NCI-H1694 treated with DMSO at 0.1 percent for 48 hours (cell line): ENCODE measurements around the gene FETUB.

Source experiments
- DNase-seq: peaks from one replicate; lab custom pipeline; 2025; lab: John Stamatoyannopoulos, UW

FETUB gene

GRCh38 chr3:186639778-186640472, at the start of gene FETUB:
TSS of gene FETUB (plus strand) at chr3:186640399. CDS start at chr3:186640461, 62 bp downstream.
- no peak for DNase-seq

- no peak for DNase-seq
Observed at GRCh38 chr3:186590580-186591295, 49.5 kb upstream of the FETUB start.

GRCh38 chr3:186592682-186593081, 47.5 kb upstream of the FETUB start:
- no peak for DNase-seq

GRCh38 chr3:186593862-186594261, 46.3 kb upstream of the FETUB start:
- DNase-seq = no peak

- DNase-seq = no peak
Observed at GRCh38 chr3:186594591-186595113, 45.5 kb upstream of the FETUB start.

GRCh38 chr3:186596568-186597287, 43.5 kb upstream of the FETUB start:
- DNase-seq = no peak

- DNase-seq = no peak
Observed at GRCh38 chr3:186598108-186598784, 42.0 kb upstream of the FETUB start.

GRCh38 chr3:186598794-186599141, 41.4 kb upstream of the FETUB start:
- no peak for DNase-seq

GRCh38 chr3:186599142-186599784, 40.9 kb upstream of the FETUB start:
- no peak for DNase-seq

GRCh38 chr3:186599785-186600166, 40.4 kb upstream of the FETUB start:
- no peak for DNase-seq

GRCh38 chr3:186600896-186601295, 39.3 kb upstream of the FETUB start:
- no peak for DNase-seq

GRCh38 chr3:186603159-186603558, 37.0 kb upstream of the FETUB start:
- DNase-seq = no peak

- no peak for DNase-seq
Observed at GRCh38 chr3:186605078-186605477, 35.1 kb upstream of the FETUB start.

- no peak for DNase-seq
Observed at GRCh38 chr3:186605561-186606545, 34.3 kb upstream of the FETUB start.

GRCh38 chr3:186608624-186609215, 31.5 kb upstream of the FETUB start:
- DNase-seq = no peak

- DNase-seq = no peak
Observed at GRCh38 chr3:186609247-186609868, 30.8 kb upstream of the FETUB start.

- DNase-seq = no peak
Observed at GRCh38 chr3:186612065-186612464, 28.1 kb upstream of the FETUB start.

- no peak for DNase-seq
Observed at GRCh38 chr3:186612721-186613636, 27.2 kb upstream of the FETUB start, which contains the start of gene AHSG. TSS of gene AHSG (plus strand) at chr3:186613060. CDS start at chr3:186613142, 82 bp downstream.
